Neural cell (in vitro differentiated cells): Measurements from ENCODE around the gene PRTFDC1. TPM values are rescaled to one million over a fixed set of nuclear protein-coding genes. Genes with fewer than 3 reads are reported as not detected.

Source experiments
- H2AFZ ChIP-seq: fragments of 200-600, 300-800 bp; sonication (generic), shearing (Covaris generic); 2 replicates; pipeline ENCODE4 v1.6.0; 2014; ENCODE audit warnings: low read depth, mild to moderate bottlenecking, antibody characterized with exemption, low read length, moderate library complexity
- H3F3A ChIP-seq: fragments of 200-600 bp; shearing (Covaris generic); 2 replicates; pipeline ENCODE4 v1.6.1; 2016; ENCODE audit warnings: mild to moderate bottlenecking, moderate library complexity, mixed read lengths, antibody characterized with exemption, low read length; ENCODE audit not compliant: insufficient read depth, poor library complexity, severe bottlenecking
- H3K27ac ChIP-seq: fragments of 200-600, 300-800 bp; sonication (generic), shearing (Covaris generic); 2 replicates; pipeline ENCODE4 v1.5.1; 2014; ENCODE audit warnings: mild to moderate bottlenecking, low read length, moderate library complexity
- H3K27me3 ChIP-seq: fragments of 300-800, 200-600 bp; sonication (generic), shearing (Covaris generic); 2 replicates; pipeline ENCODE4 v1.6.0; 2014; ENCODE audit warnings: mild to moderate bottlenecking, low read depth, low read length, moderate library complexity; ENCODE audit not compliant: insufficient read depth
- H3K36me3 ChIP-seq: fragments of 300-800, 200-600 bp; sonication (generic), shearing (Covaris generic); 2 replicates; pipeline ENCODE4 v1.5.1; 2014; ENCODE audit warnings: mild to moderate bottlenecking, antibody characterized with exemption, low read length, moderate library complexity; ENCODE audit not compliant: insufficient read depth
- H3K4me2 ChIP-seq: fragments of 300-800, 200-600 bp; sonication (generic), shearing (Covaris generic); 2 replicates; pipeline ENCODE4 v1.6.0; 2014; ENCODE audit warnings: mild to moderate bottlenecking, low read length
- H3K4me3 ChIP-seq: fragments of 300-800, 200-600 bp; sonication (generic), shearing (Covaris generic); 2 replicates; pipeline ENCODE4 v1.5.1; 2014; ENCODE audit warnings: mild to moderate bottlenecking, low read length, moderate library complexity
- H3K79me2 ChIP-seq: fragments of 200-600 bp; shearing (Covaris generic); replicated peaks from 2 replicates; pipeline ENCODE4 v1.6.0; 2014; ENCODE audit warnings: mild to moderate bottlenecking, low read length, moderate library complexity; ENCODE audit not compliant: insufficient read depth
- H3K9ac ChIP-seq: fragments of 300-800, 200-600 bp; sonication (generic), shearing (Covaris generic); 2 replicates; pipeline ENCODE4 v1.6.1; 2016; ENCODE audit warnings: mild to moderate bottlenecking, low read length, mixed read lengths
- H3K9me2 ChIP-seq: fragments of 200-600 bp; shearing (Covaris generic); 2 replicates; pipeline ENCODE4 v1.6.1; 2016; ENCODE audit warnings: mild to moderate bottlenecking, low read length, mixed read lengths; ENCODE audit not compliant: insufficient read depth
- H3K9me3 ChIP-seq: fragments of 200-600, 300-800 bp; sonication (generic), shearing (Covaris generic); 2 replicates; pipeline ENCODE4 v1.6.1; 2016; ENCODE audit warnings: mild to moderate bottlenecking, mixed run types, low read length, moderate library complexity, mixed read lengths
- H4K20me1 ChIP-seq: fragments of 200-600 bp; shearing (Covaris generic); 2 replicates; pipeline ENCODE4 v1.6.1; 2016; ENCODE audit warnings: mild to moderate bottlenecking, mixed run types; ENCODE audit not compliant: insufficient read depth
- CTCF ChIP-seq: fragments of 450-650 bp; IDR thresholded peaks from 2 replicates; pipeline ENCODE4 v1.5.1; 2014; ENCODE audit warnings: antibody characterized with exemption, mild to moderate bottlenecking, moderate library complexity; ENCODE audit not compliant: poor library complexity, severe bottlenecking
- EP300 ChIP-seq: fragments of 450-650 bp; conservative IDR thresholded peaks from 2 replicates; pipeline ENCODE4 v1.6.1; 2014; ENCODE audit warnings: antibody characterized with exemption, mild to moderate bottlenecking, moderate library complexity; ENCODE audit not compliant: poor library complexity, severe bottlenecking
- EZH2 ChIP-seq: fragments of 200-600, 300-800 bp; shearing (Covaris generic), sonication (generic); IDR thresholded peaks from 2 replicates; pipeline ENCODE4 v1.6.1; 2014; ENCODE audit warnings: antibody characterized with exemption, low read length, borderline replicate concordance, mild to moderate bottlenecking; ENCODE audit not compliant: insufficient read depth, poor library complexity, severe bottlenecking
- MXI1 ChIP-seq: fragments of 450-650 bp; conservative IDR thresholded peaks from 2 replicates; pipeline ENCODE4 v1.6.1; 2014; ENCODE audit warnings: antibody characterized with exemption, mild to moderate bottlenecking; ENCODE audit not compliant: poor library complexity, severe bottlenecking
- POLR2AphosphoS5 ChIP-seq: IDR thresholded peaks from 2 replicates; pipeline ENCODE4 v1.6.1; 2012
- RAD21 ChIP-seq: fragments of 450-650 bp; conservative IDR thresholded peaks from 2 replicates; pipeline ENCODE4 v1.6.1; 2014; ENCODE audit warnings: antibody characterized with exemption, mild to moderate bottlenecking, moderate library complexity
- REST ChIP-seq: IDR thresholded peaks from 2 replicates; pipeline ENCODE4 v1.6.1; 2012; ENCODE audit warnings: borderline replicate concordance
- SMC3 ChIP-seq: fragments of 450-650 bp; conservative IDR thresholded peaks from 2 replicates; pipeline ENCODE4 v1.6.1; 2014; ENCODE audit warnings: antibody characterized with exemption, mild to moderate bottlenecking, moderate library complexity; ENCODE audit not compliant: poor library complexity
- TAF1 ChIP-seq: IDR thresholded peaks from 2 replicates; pipeline ENCODE4 v1.6.1; 2012; ENCODE audit warnings: low read depth
- polyA plus RNA-seq: library from polyadenylated mRNA; depleted of rRNA; stranded (reverse); fragments of >200 nt; gene quantifications from 2 replicates; pipeline ENCODE4 v1.2.3, GENCODE V29; 2014

The PRTFDC1 gene
- polyA plus RNA-seq, 1 donor from 2014 or later, result 3.4 TPM

GRCh38 chr10:24853661-24854060 lies 98.7 kb downstream of the PRTFDC1 start:
- H2AFZ ChIP-seq, result no peak overlapping the region
- H4K20me1 ChIP-seq, result no peaks in the 10 kb centered on the region
- H3K79me2 ChIP-seq, result no peaks in the 10 kb centered on the region
- H3K27ac ChIP-seq, result no peak overlapping the region
- H3K27me3 ChIP-seq, result no peaks in the 10 kb centered on the region
- no peak overlapping the region for H3K9ac ChIP-seq
- no peak overlapping the region for H3K4me3 ChIP-seq
- peaks cover 5% of the 10 kb centered on the region for H3F3A ChIP-seq
- no peak overlapping the region for H3K4me2 ChIP-seq
- H3K9me2 ChIP-seq, result no peaks in the 10 kb centered on the region
- no peaks in the 10 kb centered on the region for H3K9me3 ChIP-seq
- no peaks in the 10 kb centered on the region for H3K36me3 ChIP-seq
- TF ChIP-seq POLR2AphosphoS5, result no peak
- TF ChIP-seq REST, result no peak
- TF ChIP-seq MXI1, result no peak
- no peak for TF ChIP-seq TAF1
- no peak for TF ChIP-seq SMC3
- TF ChIP-seq RAD21, result no peak
- no peak for TF ChIP-seq EP300
- no peak for TF ChIP-seq CTCF
- TF ChIP-seq EZH2, result no peak

GRCh38 chr10:24851629-24852028 lies 100.8 kb downstream of the PRTFDC1 start:
- no peak overlapping the region for H3K4me3 ChIP-seq
- peak overlapping the region; percentile 29 for H3K27ac ChIP-seq

More at GRCh38 chr10:24851629-24852028, 100.8 kb downstream of the PRTFDC1 start:
- Histone ChIP-seq H3K36me3 (no peaks in the 10 kb centered on the region), H3K4me2 (no peak overlapping the region), H3K9me2 (no peaks in the 10 kb centered on the region), H3K9ac (no peak overlapping the region), H3K9me3 (no peaks in the 10 kb centered on the region), H4K20me1 (no peaks in the 10 kb centered on the region), H2AFZ (no peak overlapping the region), H3K27me3 (no peaks in the 10 kb centered on the region), H3K79me2 (no peaks in the 10 kb centered on the region), H3F3A (peaks cover 10% of the 10 kb centered on the region)
- TF ChIP-seq REST, result no peak
- peak; percentile 31 for TF ChIP-seq POLR2AphosphoS5
- TF ChIP-seq SMC3, result no peak
- TF ChIP-seq TAF1, result no peak
